DOHH2 (cell line): ENCODE data around the gene MRPL34.

Source experiments
- CTCF ChIP-seq: fragments of 200-600 bp; sonication (generic); IDR thresholded peaks from one replicate; pipeline ENCODE4 v1.5.1; 2014; ENCODE audit warnings: antibody characterized with exemption, mild to moderate bottlenecking, low read depth, low read length; ENCODE audit not compliant: poor library complexity, severe bottlenecking
- EZH2phosphoT487 ChIP-seq: fragments of 200-600 bp; sonication (generic); IDR thresholded peaks from 2 replicates; pipeline ENCODE4 v1.6.1; 2017; ENCODE audit warnings: borderline replicate concordance, mild to moderate bottlenecking, antibody characterized with exemption, low read length, moderate library complexity, mixed read lengths

- TF ChIP-seq CTCF, result no peak
- TF ChIP-seq EZH2phosphoT487, result no peak
Measured at GRCh38 chr19:17285415-17286135, 20.1 kb upstream of the MRPL34 start.
